Peyer's patch (tissue), 4 donors: ENCODE measurements around the gene WWTR1.

Experiments
- CTCF ChIP-seq, 6 experiments: fragments of 450-650 bp in 4 of 6; fragments of 200-600 bp in 2 of 6; sonication (generic) in 1 of 6; IDR thresholded peaks; one replicate each; pipeline ENCODE4 v1.5.1; 2017 to 2019; ENCODE audit warnings: antibody characterized with exemption in 6 of 6, mild to moderate bottlenecking in 3 of 6, moderate library complexity in 1 of 6
- POLR2A ChIP-seq, 2 donors: fragments of 450-650 bp; IDR thresholded peaks; one replicate each; pipeline ENCODE4 v1.5.1; 2017; ENCODE audit warnings: antibody characterized with exemption in 2 of 2, mild to moderate bottlenecking in 2 of 2, moderate library complexity in 2 of 2

GRCh38 chr3:149663966-149664365 lies 6.1 kb upstream of the WWTR1 start:
- no peak for TF ChIP-seq CTCF (IDR thresholded peaks at IDR 0.05)
- TF ChIP-seq POLR2A (IDR thresholded peaks at IDR 0.05), result no peak
